Activated CD4-positive, alpha-beta T cell treated with anti-CD3 and anti-CD28 coated beads, Interleukin-2, amount 10 ng/mL, durations not matched to agents 7 days and 5 days (primary cell): ENCODE measurements around the gene IGSF8. TPM values are rescaled to one million over a fixed set of nuclear protein-coding genes. Genes with fewer than 3 reads are reported as not detected.

ENCODE experiments used
- CTCF ChIA-PET: fragments of 350-600 bp; sonication (Branson Sonifier 250); formaldehyde crosslinking; loops from one replicate; lab custom pipeline; 2021; ENCODE audit warnings: antibody characterized with exemption; lab: Charles Lee
- POLR2A ChIA-PET: fragments of 350-600 bp; sonication (Branson Sonifier 250); formaldehyde crosslinking; loops from one replicate; lab custom pipeline; 2021; ENCODE audit warnings: antibody characterized with exemption; lab: Charles Lee
- DNase-seq: peaks from one replicate; pipeline ENCODE4 v3.0.0-alpha.2; 2020
- H3K27ac Mint-ChIP-seq: one replicate; pipeline ENCODE4 v1.8.0; 2021; ENCODE audit warnings: mild to moderate bottlenecking, moderate library complexity, mixed read lengths
- H3K27me3 Mint-ChIP-seq: one replicate; pipeline ENCODE4 v1.8.0; 2021; ENCODE audit warnings: mixed read lengths
- H3K36me3 Mint-ChIP-seq: one replicate; pipeline ENCODE4 v1.8.0; 2021; ENCODE audit warnings: low read depth, mixed read lengths
- H3K4me1 Mint-ChIP-seq: one replicate; pipeline ENCODE4 v1.8.0; 2021; ENCODE audit warnings: mixed read lengths
- H3K4me3 Mint-ChIP-seq: one replicate; pipeline ENCODE4 v1.8.0; 2021; ENCODE audit warnings: mild to moderate bottlenecking, moderate library complexity, mixed read lengths
- H3K9me3 Mint-ChIP-seq: one replicate; pipeline ENCODE4 v1.8.0; 2021; ENCODE audit warnings: mixed read lengths
- total RNA-seq, 2 experiments: library from RNA; stranded (reverse); gene quantifications; one replicate each; pipeline ENCODE4 v1.2.3, GENCODE V29; 2021

IGSF8 gene
- total RNA-seq, 2 experiments from 2014 or later = 36.4 to 40.9 TPM

DNA sequence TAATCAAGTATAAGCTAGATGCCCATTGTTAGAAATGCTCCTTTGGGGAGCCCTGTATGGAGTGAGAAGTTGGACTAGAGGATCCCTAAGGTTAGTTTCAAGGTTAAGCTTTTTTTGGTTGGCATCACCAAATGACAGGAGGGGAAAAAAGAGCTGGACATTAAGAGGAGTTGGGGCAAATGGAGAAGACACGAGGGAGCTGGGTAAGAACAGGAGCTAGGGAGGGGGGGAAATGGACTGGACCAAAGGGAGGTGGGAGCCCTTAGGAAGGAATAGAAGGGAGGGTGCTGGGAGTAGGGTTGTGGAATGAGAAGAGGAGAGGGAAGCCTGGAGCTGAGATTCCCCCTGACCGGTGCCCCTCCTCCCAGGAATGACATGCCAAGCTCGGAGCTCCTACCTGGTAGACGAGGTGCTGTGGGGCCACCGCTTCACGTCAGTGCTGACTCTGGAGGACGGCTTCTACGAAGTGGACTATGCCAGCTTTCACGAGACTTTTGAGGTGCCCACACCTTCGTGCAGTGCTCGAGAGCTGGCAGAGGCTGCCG is 11.2 kb downstream of the IGSF8 start:
- H3K4me3 Mint-ChIP-seq = no peak overlapping the region
- CTCF ChIA-PET = interaction anchor here (0.8 to 5.8 kb wide), 9 partner anchors 10 to 289 kb away, joined by 3 to 42 read pairs (median 6); partner anchors contain the start of genes IGSF8 and KCNJ10
- H3K36me3 Mint-ChIP-seq = peaks cover 10% of the 10 kb centered on the region
- no peak overlapping the region for H3K27ac Mint-ChIP-seq
- no peak for DNase-seq
- H3K4me1 Mint-ChIP-seq = peaks cover 13% of the 10 kb centered on the region
- POLR2A ChIA-PET = no interaction called here
- H3K9me3 Mint-ChIP-seq = no peaks in the 10 kb centered on the region
- H3K27me3 Mint-ChIP-seq = peaks cover 10% of the 10 kb centered on the region

DNA sequence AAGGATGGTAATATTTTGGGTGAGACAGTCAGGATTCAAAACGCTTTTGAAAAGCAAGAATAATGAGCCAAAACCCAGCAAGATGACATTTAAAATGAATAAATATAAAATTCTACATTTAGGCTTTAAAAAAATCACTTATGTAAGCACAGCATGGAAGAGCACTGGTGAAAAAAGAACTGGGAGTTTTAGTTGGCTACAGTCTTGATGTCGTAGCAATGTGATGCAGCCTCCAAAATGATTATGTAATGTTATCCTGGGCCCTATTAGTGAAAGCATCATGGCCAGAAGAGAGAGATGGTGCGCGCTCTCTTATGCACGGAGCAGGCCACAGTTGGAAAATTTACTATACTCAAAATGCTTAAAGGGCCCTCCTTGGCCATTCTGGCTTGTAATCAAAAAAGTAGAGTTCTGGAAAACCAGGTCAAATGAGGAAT is 11.9 kb downstream of the IGSF8 start:
- Mint-ChIP-seq H3K4me3 (no peak overlapping the region), H3K4me1 (peaks cover 13% of the 10 kb centered on the region), H3K27ac (no peak overlapping the region), H3K36me3 (peaks cover 8% of the 10 kb centered on the region), H3K9me3 (no peaks in the 10 kb centered on the region), H3K27me3 (peaks cover 15% of the 10 kb centered on the region)
- no peak for DNase-seq
- POLR2A ChIA-PET = no interaction called here
- CTCF ChIA-PET = interaction anchor here (0.8 to 5.8 kb wide), 13 partner anchors 9 to 291 kb away, joined by 3 to 42 read pairs (median 6); partner anchors contain the start of genes IGSF8 and KCNJ10

DNA sequence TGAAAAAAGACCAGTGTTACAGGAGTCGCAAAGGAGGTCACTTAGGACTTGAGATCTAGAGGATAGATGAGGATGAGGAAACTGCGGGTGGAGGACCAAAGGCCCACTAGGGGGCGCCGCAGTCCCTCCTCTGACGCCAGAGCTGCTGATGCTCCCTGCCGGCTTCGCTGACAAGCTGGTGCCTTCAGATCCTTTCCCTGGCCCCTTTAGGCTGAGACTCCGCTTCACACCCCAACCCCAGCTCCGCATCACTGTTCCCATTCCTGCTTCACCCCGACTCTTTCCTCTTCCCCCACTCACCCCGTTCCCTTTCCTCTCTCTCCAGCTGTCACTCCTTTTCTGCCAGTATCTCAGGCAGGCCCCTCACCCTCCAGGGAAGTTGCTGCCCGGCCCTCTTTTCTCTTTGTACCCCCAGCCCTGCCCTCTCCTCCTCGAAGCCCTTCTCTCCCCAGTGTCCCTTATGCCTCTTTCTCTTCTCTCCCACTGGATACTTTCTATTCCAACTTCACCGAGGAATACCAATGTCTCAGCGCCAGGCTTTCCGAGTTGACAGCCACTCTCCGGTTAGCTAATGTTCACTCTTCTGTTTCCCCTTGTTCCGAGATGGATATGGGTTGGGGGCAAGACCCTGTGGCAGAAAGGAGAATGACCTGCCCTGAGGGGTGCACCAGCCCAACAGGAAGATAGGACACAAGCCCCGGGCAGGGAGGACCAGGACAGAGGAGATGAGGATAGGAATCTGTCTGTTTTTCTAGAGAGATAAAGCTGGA is 12.5 kb downstream of the IGSF8 start:
- Mint-ChIP-seq H3K4me1 (peaks cover 14% of the 10 kb centered on the region), H3K9me3 (no peaks in the 10 kb centered on the region), H3K27ac (no peak overlapping the region), H3K4me3 (no peak overlapping the region), H3K36me3 (peaks cover 8% of the 10 kb centered on the region), H3K27me3 (peaks cover 20% of the 10 kb centered on the region)
- ChIA-PET POLR2A (no interaction called here), CTCF (interaction anchor here (0.5 to 5.8 kb wide), 21 partner anchors 8 to 779 kb away, joined by 3 to 42 read pairs (median 4); partner anchors contain the start of genes IGSF8 and KCNJ10)
- DNase-seq = peak; percentile 79

DNA sequence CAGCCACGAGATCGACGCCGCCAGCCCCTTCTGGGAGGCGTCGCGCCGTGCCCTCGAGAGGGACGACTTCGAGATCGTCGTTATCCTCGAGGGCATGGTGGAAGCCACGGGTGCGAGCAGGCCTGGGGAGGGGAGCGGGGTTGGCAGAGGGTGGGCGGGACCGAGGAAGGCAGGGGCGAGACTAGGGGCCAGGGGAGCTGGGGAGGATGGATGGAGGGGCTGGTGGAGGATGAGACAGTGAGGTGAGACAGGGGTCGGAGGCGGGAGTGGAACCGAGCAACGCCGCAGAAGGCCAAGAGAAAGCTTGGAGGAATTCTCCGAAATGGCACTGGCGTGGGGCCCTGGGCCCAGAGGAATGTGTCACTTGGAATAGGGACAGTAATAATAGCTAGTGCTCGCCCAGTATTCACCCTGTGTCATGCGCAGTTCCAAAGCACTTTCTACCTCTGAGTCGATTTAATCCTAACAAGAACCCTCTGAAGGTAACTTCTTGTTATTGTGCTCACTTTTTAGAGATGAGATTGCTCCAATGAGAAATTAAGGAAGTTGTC is 13.6 kb downstream of the IGSF8 start:
- POLR2A ChIA-PET = no interaction called here
- peaks cover 14% of the 10 kb centered on the region for H3K4me1 Mint-ChIP-seq
- no peak for DNase-seq
- H3K9me3 Mint-ChIP-seq = no peaks in the 10 kb centered on the region
- CTCF ChIA-PET = interaction anchor here (0.6 to 5.8 kb wide), 16 partner anchors 7 to 343 kb away, joined by 3 to 42 read pairs (median 6); partner anchors contain the start of genes IGSF8 and KCNJ10
- peaks cover 8% of the 10 kb centered on the region for H3K36me3 Mint-ChIP-seq
- H3K4me3 Mint-ChIP-seq = no peak overlapping the region
- peaks cover 30% of the 10 kb centered on the region for H3K27me3 Mint-ChIP-seq
- no peak overlapping the region for H3K27ac Mint-ChIP-seq

DNA sequence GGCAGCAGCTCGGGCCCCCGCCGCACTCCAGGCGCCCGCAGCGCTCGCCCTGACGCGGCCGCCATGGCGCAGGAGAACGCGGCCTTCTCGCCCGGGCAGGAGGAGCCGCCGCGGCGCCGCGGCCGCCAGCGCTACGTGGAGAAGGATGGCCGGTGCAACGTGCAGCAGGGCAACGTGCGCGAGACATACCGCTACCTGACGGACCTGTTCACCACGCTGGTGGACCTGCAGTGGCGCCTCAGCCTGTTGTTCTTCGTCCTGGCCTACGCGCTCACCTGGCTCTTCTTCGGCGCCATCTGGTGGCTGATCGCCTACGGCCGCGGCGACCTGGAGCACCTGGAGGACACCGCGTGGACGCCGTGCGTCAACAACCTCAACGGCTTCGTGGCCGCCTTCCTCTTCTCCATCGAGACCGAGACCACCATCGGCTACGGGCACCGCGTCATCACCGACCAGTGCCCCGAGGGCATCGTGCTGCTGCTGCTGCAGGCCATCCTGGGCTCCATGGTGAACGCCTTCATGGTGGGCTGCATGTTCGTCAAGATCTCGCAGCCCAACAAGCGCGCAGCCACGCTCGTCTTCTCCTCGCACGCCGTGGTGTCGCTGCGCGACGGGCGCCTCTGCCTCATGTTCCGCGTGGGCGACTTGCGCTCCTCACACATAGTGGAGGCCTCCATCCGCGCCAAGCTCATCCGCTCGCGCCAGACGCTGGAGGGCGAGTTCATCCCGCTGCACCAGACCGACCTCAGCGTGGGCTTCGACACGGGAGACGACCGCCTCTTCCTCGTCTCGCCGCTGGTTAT is 14.2 kb downstream of the IGSF8 start:
- H3K36me3 Mint-ChIP-seq = peaks cover 6% of the 10 kb centered on the region
- ChIA-PET POLR2A (no interaction called here), CTCF (interaction anchor here (1.1 to 5.8 kb wide), 8 partner anchors 7 to 168 kb away, joined by 3 to 42 read pairs (median 6); partner anchors contain the start of gene IGSF8)
- H3K4me3 Mint-ChIP-seq = peak overlapping the region; percentile 14
- no peaks in the 10 kb centered on the region for H3K9me3 Mint-ChIP-seq
- no peak overlapping the region for H3K27ac Mint-ChIP-seq
- DNase-seq = peak; percentile 77
- peaks cover 36% of the 10 kb centered on the region for H3K27me3 Mint-ChIP-seq
- peaks cover 14% of the 10 kb centered on the region for H3K4me1 Mint-ChIP-seq

DNA sequence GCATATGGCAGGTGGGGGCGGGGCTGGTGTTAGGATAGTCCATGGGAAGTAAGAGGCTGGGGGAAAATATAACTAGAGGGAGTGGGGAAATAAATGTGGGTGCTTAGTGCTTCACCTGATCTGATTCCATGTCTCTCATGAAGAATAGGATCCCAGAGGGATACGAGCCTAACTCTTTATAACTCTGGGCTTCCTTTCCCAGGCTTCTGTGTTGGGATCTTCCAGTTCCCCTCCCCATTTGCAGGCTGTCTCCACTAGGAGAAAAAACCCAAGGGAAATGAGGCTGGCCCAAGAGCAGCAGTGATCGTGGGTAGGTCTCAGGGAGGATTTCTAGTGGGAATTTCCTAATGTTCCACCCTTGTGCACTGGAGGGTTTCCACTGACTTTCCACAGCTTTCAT is 15.5 kb downstream of the IGSF8 start:
- peaks cover 43% of the 10 kb centered on the region for H3K27me3 Mint-ChIP-seq
- CTCF ChIA-PET = interaction anchor here (1.0 kb wide), 1 partner anchor 169 kb away, joined by 4 read pairs; no protein-coding TSS in a partner anchor
- no peak overlapping the region for H3K27ac Mint-ChIP-seq
- no peaks in the 10 kb centered on the region for H3K9me3 Mint-ChIP-seq
- peak overlapping the region; percentile 48 for H3K4me3 Mint-ChIP-seq
- H3K36me3 Mint-ChIP-seq = peaks cover 3% of the 10 kb centered on the region
- POLR2A ChIA-PET = no interaction called here
- no peak for DNase-seq
- peaks cover 14% of the 10 kb centered on the region for H3K4me1 Mint-ChIP-seq

DNA sequence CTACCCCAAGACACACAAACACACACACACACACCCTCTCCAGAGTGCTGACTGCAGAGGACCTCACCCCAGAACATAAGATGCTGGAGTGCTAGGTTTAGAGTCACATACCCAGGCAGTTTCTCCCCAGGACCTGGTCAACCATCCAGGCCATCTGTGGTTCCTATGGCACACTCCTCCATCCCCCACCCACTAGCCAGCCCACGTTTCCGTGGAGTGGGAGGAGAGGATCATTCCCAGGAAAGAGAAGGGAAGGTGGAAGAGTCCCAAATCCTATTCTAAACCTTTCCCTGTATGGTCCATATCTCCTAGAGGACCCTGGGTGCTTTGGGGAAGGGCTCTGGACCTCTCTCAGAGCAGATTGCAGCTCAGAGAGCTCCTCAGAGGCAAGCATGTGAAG is 15.9 kb downstream of the IGSF8 start:
- Mint-ChIP-seq H3K27me3 (peaks cover 44% of the 10 kb centered on the region), H3K27ac (no peak overlapping the region), H3K9me3 (no peaks in the 10 kb centered on the region), H3K4me1 (peaks cover 14% of the 10 kb centered on the region), H3K36me3 (peaks cover 3% of the 10 kb centered on the region), H3K4me3 (no peak overlapping the region)
- ChIA-PET POLR2A (no interaction called here), CTCF (interaction anchor here (0.8 to 1.0 kb wide), 2 partner anchors 19 to 169 kb away, joined by 3 to 4 read pairs; no protein-coding TSS in a partner anchor)
- no peak for DNase-seq

DNA sequence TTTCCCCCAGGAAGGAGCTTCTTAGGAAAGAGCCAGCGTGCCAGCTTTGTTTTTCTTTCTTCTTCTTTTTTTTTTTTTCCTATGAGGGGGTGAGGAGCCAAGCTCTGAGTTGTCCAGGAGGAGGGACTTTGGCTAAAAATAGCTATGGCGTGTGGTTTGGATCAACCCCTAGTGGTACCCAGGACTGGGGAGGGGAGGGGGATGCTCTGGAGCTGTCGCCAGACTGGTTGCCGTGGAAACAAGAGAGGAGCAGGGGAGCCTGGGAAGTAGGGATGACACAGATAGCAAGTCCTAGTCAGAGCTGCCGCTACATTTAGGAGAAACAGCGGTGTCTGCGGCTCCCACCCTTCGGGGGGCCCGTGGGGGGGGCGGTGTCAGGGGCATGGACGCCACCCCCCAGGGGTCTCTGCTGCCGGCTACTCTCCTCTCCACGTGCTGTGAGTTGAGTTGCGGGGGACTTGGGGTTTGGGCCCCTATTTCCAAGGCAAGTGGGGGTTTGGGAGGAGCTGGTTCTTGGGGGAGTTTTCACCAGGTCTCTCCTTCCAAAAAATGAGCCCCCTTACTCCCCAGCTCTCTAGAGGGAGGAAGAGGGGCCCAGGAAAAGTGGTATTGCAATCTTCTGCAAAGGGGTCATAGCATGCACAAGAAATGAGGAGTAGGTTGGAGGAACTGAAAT is 17.0 kb downstream of the IGSF8 start, which contains the start of gene KCNJ9:
Gene KCNJ9 (plus strand): TSS at position 278 of the 676 bp plus-strand sequence. CDS start 2,493 bp downstream, outside the sequence.
- ChIA-PET POLR2A (no interaction called here), CTCF (interaction anchor here (0.6 to 1.0 kb wide), 4 partner anchors 18 to 895 kb away, joined by 3 to 4 read pairs (median 4); no protein-coding TSS in a partner anchor)
- Mint-ChIP-seq H3K36me3 (no peaks in the 10 kb centered on the region), H3K9me3 (no peaks in the 10 kb centered on the region), H3K4me1 (peaks cover 14% of the 10 kb centered on the region), H3K27ac (no peak within 1 kb of the TSS), H3K4me3 (no peak within 1 kb of the TSS), H3K27me3 (peaks cover 48% of the 10 kb centered on the region)
- no peak for DNase-seq

DNA sequence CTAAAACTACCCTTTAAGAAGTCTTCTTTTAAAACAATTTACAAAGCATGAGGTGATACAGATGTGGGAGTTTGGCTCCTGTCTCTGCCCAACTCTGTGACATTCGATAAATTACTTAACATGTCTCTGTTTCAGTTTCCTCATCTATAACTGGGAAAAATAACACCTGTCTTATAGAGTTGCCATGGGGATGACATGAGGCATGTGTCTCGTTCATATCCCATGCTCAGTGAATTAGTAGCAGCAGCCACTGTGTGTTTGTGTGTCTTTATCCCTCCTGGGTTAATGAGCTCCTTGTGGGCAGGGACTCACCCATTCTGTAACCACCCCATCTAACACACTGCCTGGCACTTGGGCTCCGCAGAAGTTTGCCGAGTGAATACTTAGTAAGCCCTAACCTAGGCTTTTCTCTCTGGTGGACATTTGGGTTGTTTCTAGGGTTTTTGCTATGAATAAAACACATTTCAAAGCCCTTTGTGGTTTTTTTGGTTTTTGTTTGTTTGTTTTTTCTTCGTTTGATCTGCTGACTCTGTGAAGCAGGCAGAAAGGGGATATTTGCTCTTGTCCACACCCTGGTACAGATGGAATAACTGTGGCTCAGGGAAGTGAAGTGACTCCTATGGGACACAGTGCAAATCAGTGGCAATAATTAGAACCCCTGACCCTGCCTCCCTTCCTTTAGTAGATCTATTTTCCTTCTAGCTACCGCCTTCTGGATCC is 17.9 kb downstream of the IGSF8 start:
- Mint-ChIP-seq H3K4me1 (peaks cover 13% of the 10 kb centered on the region), H3K36me3 (no peaks in the 10 kb centered on the region), H3K4me3 (no peak overlapping the region), H3K27ac (no peak overlapping the region), H3K27me3 (peaks cover 53% of the 10 kb centered on the region), H3K9me3 (no peaks in the 10 kb centered on the region)
- CTCF ChIA-PET = interaction anchor here (0.7 to 3.0 kb wide), 3 partner anchors 13 to 896 kb away, joined by 4 to 29 read pairs (median 4); no protein-coding TSS in a partner anchor
- POLR2A ChIA-PET = no interaction called here
- DNase-seq = no peak

DNA sequence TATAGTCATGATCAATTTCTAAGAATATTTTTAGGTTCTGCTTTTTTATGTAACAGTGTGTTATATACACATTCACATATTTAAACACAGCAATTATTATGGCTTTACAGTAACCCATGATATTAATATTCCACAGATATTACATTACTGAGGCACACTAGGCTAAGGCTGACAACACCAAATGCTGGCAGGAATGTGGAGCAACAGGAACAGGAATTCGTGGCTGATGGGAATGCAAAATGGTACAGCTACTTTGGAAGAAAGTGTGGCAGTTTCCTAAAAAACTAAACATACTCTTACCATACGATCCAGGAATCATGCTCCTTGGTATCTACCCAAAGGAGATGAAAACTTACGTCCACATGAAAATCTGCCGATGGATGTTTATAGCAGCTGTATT is 19.0 kb downstream of the IGSF8 start:
- no peaks in the 10 kb centered on the region for H3K9me3 Mint-ChIP-seq
- H3K36me3 Mint-ChIP-seq = no peaks in the 10 kb centered on the region
- POLR2A ChIA-PET = no interaction called here
- CTCF ChIA-PET = interaction anchor here (0.8 to 4.5 kb wide), 16 partner anchors 8 to 158 kb away, joined by 3 to 33 read pairs (median 4); partner anchors contain the start of genes KCNJ10 and PIGM
- H3K4me3 Mint-ChIP-seq = no peak overlapping the region
- H3K27me3 Mint-ChIP-seq = peaks cover 59% of the 10 kb centered on the region
- H3K27ac Mint-ChIP-seq = no peak overlapping the region
- DNase-seq = no peak
- peaks cover 7% of the 10 kb centered on the region for H3K4me1 Mint-ChIP-seq
